ENCODE results near the gene SPHKAP. TPM values are rescaled to one million over a fixed set of nuclear protein-coding genes. Genes with fewer than 3 reads are reported as not detected.

Gene SPHKAP
- total RNA-seq, 4 donors from 2014 or later: not detected

GRCh38 chr2:227933884-227934283 is 247.6 kb downstream of the SPHKAP start:
- no peak for TF ChIP-seq CTCF (IDR thresholded peaks at IDR 0.05)

GRCh38 chr2:227932403-227932802 is 249.1 kb downstream of the SPHKAP start:
- no peak for TF ChIP-seq CTCF (IDR thresholded peaks at IDR 0.05)
- ATAC-seq (ENCODE audit: low FRiP score): no peak
- no peak for DNase-seq (ENCODE audit: low spot score)

More at GRCh38 chr2:227933884-227934283, 247.6 kb downstream of the SPHKAP start:
- DNase-seq (ENCODE audit: low spot score) (no peak), ATAC-seq (ENCODE audit: low FRiP score) (no peak)

GRCh38 chr2:227932001-227932400 is 249.5 kb downstream of the SPHKAP start:
- DNase-seq (ENCODE audit: low spot score) (no peak), ATAC-seq (ENCODE audit: low FRiP score) (no peak)
- TF ChIP-seq CTCF (IDR thresholded peaks at IDR 0.05): no peak

Small RNA genes lying within 50 kb of the gene (small RNA-seq; reads per million reads assigned to genes)
- gene RNU6-624P: not detected
